Trophoblast cell (in vitro differentiated cells and primary cell): ENCODE measurements around the gene KLHL30.

Experiments used
- DNase-seq, 2 donors: peaks; one replicate each; pipeline ENCODE4 v3.0.0-alpha.2; 2016
- H2AFZ ChIP-seq: 2 replicates; pipeline ENCODE4 v1.6.1; 2013; ENCODE audit warnings: low read length, moderate library complexity, mild to moderate bottlenecking; ENCODE audit not compliant: insufficient read depth, poor library complexity
- H2AK5ac ChIP-seq: 2 replicates; pipeline ENCODE4 v1.6.1; 2013; ENCODE audit warnings: mild to moderate bottlenecking, low read length
- H2BK120ac ChIP-seq: 2 replicates; pipeline ENCODE4 v1.6.1; 2013; ENCODE audit warnings: low read length, mild to moderate bottlenecking, moderate library complexity; ENCODE audit not compliant: insufficient read depth, poor library complexity
- H2BK12ac ChIP-seq: 2 replicates; pipeline ENCODE4 v1.6.1; 2013; ENCODE audit warnings: mild to moderate bottlenecking, low read length, moderate library complexity
- H2BK5ac ChIP-seq: 2 replicates; pipeline ENCODE4 v1.6.1; 2013; ENCODE audit warnings: low read length, low read depth, moderate library complexity, mild to moderate bottlenecking; ENCODE audit not compliant: poor library complexity
- H3K14ac ChIP-seq: 2 replicates; pipeline ENCODE4 v1.6.1; 2013; ENCODE audit warnings: mild to moderate bottlenecking, low read length
- H3K18ac ChIP-seq: 2 replicates; pipeline ENCODE4 v1.6.1; 2013; ENCODE audit warnings: mild to moderate bottlenecking, low read length
- H3K23ac ChIP-seq: 2 replicates; pipeline ENCODE4 v1.6.1; 2013; ENCODE audit warnings: low read length
- H3K27ac ChIP-seq: 2 replicates; pipeline ENCODE4 v1.5.1; 2013; ENCODE audit warnings: low read depth, mild to moderate bottlenecking, inconsistent platforms, low read length, moderate library complexity
- H3K27me3 ChIP-seq: 2 replicates; pipeline ENCODE4 v1.6.1; 2013; ENCODE audit warnings: inconsistent platforms, mild to moderate bottlenecking, low read length, moderate library complexity; ENCODE audit not compliant: insufficient read depth
- H3K36me3 ChIP-seq, 2 experiments: 1 replicate in 1 of 2; 2 replicates in 1 of 2; pipeline ENCODE4 v1.6.1; 2013; ENCODE audit warnings: low read length in 2 of 2, mild to moderate bottlenecking in 2 of 2, moderate library complexity in 1 of 2; ENCODE audit not compliant: insufficient read depth in 2 of 2, control insufficient read depth in 1 of 2
- H3K4ac ChIP-seq: 2 replicates; pipeline ENCODE4 v1.6.1; 2013; ENCODE audit warnings: low read depth, mild to moderate bottlenecking, low read length, moderate library complexity
- H3K4me1 ChIP-seq, 2 experiments: 1 replicate in 1 of 2; 2 replicates in 1 of 2; pipeline ENCODE4 v1.6.1; 2013; ENCODE audit warnings: low read length in 2 of 2, mild to moderate bottlenecking in 2 of 2, moderate library complexity in 1 of 2; ENCODE audit not compliant: insufficient read depth in 2 of 2, control insufficient read depth in 1 of 2
- H3K4me2 ChIP-seq: 2 replicates; pipeline ENCODE4 v1.6.1; 2013; ENCODE audit warnings: inconsistent platforms, mild to moderate bottlenecking, low read length, moderate library complexity
- H3K4me3 ChIP-seq: 2 replicates; pipeline ENCODE4 v1.5.1; 2013; ENCODE audit warnings: mild to moderate bottlenecking, low read depth, low read length, inconsistent platforms
- H3K79me1 ChIP-seq: one replicate; pipeline ENCODE4 v1.6.1; 2013; ENCODE audit warnings: low read length
- H3K79me2 ChIP-seq: 2 replicates; pipeline ENCODE4 v1.6.1; 2013; ENCODE audit warnings: low read length, mild to moderate bottlenecking; ENCODE audit not compliant: control insufficient read depth, insufficient read depth, poor library complexity
- H3K9ac ChIP-seq: 2 replicates; pipeline ENCODE4 v1.6.1; 2013; ENCODE audit warnings: mild to moderate bottlenecking, low read length
- H3K9me3 ChIP-seq: 2 replicates; pipeline ENCODE4 v1.6.1; 2013; ENCODE audit warnings: low read depth, mild to moderate bottlenecking, control low read depth, inconsistent platforms, low read length; ENCODE audit not compliant: insufficient read depth
- H4K12ac ChIP-seq: 2 replicates; pipeline ENCODE4 v1.6.1; 2013; ENCODE audit warnings: low read depth, mild to moderate bottlenecking, low read length, moderate library complexity
- H4K8ac ChIP-seq: 2 replicates; pipeline ENCODE4 v1.6.1; 2013; ENCODE audit warnings: low read depth, mild to moderate bottlenecking, low read length, moderate library complexity
- H4K91ac ChIP-seq: one replicate; pipeline ENCODE4 v1.6.1; 2013; ENCODE audit warnings: low read depth, mild to moderate bottlenecking, low read length, moderate library complexity
- WGBS: extraction: QIAGEN DNeasy Blood & Tissue Kit; methylation state at CpG from one replicate; pipeline ENCODE4 v1.1.7; 2013; ENCODE audit warnings: missing lambda C conversion rate; ENCODE audit not compliant: insufficient read length, insufficient coverage; ENCODE audit errors: extremely low coverage; 5-methylcytosine and 5-hydroxymethylcytosine counted together

Gene KLHL30

GRCh38 chr2:238120463-238121298, 17.8 kb upstream of the KLHL30 start:
- Histone ChIP-seq H3K18ac (no peak overlapping the region), H3K79me1 (no peaks in the 10 kb centered on the region), H2BK5ac (no peak overlapping the region), H4K91ac (no peak overlapping the region), H3K36me3 (no peaks in the 10 kb centered on the region), H3K9me3 (peaks cover 3% of the 10 kb centered on the region), H3K9ac (no peak overlapping the region), H3K4me3 (no peak overlapping the region), H2BK12ac (no peak overlapping the region), H3K4me1 (no peaks in the 10 kb centered on the region), H2BK120ac (no peak overlapping the region), H3K27me3 (no peaks in the 10 kb centered on the region), H4K12ac (no peak overlapping the region), H2AFZ (no peak overlapping the region), H3K4me2 (no peak overlapping the region), H3K79me2 (no peaks in the 10 kb centered on the region), H3K27ac (no peak overlapping the region), H2AK5ac (no peak overlapping the region), H4K8ac (no peak overlapping the region), H3K23ac (no peak overlapping the region), H3K14ac (no peak overlapping the region), H3K4ac (no peak overlapping the region)
- no CpG with 5 or more reads among the region's 30 CpGs for WGBS
- no peak for DNase-seq

- DNase-seq, result no peak
- H3K23ac ChIP-seq, result no peak overlapping the region
- no peak overlapping the region for H2AK5ac ChIP-seq
- no peaks in the 10 kb centered on the region for H3K4me1 ChIP-seq
- H3K79me1 ChIP-seq, result no peaks in the 10 kb centered on the region
- H2BK120ac ChIP-seq, result no peak overlapping the region
- H3K14ac ChIP-seq, result no peak overlapping the region
- no peak overlapping the region for H3K27ac ChIP-seq
- no peak overlapping the region for H2BK5ac ChIP-seq
- H3K4ac ChIP-seq, result no peak overlapping the region
- H4K12ac ChIP-seq, result no peak overlapping the region
- H3K9ac ChIP-seq, result no peak overlapping the region
- H3K18ac ChIP-seq, result no peak overlapping the region
- no peak overlapping the region for H2BK12ac ChIP-seq
- peak overlapping the region; percentile 21 for H3K4me3 ChIP-seq
- H3K9me3 ChIP-seq, result peaks cover 3% of the 10 kb centered on the region
- H4K8ac ChIP-seq, result no peak overlapping the region
- H4K91ac ChIP-seq, result no peak overlapping the region
- no peak overlapping the region for H3K4me2 ChIP-seq
- no CpG with 5 or more reads among the region's 27 CpGs for WGBS
- H3K27me3 ChIP-seq, result no peaks in the 10 kb centered on the region
- no peaks in the 10 kb centered on the region for H3K79me2 ChIP-seq
- no peak overlapping the region for H2AFZ ChIP-seq
- H3K36me3 ChIP-seq, result no peaks in the 10 kb centered on the region
Measured at GRCh38 chr2:238121511-238122286, 16.8 kb upstream of the KLHL30 start.

- no peaks in the 10 kb centered on the region for H3K27me3 ChIP-seq
- no peak overlapping the region for H4K12ac ChIP-seq
- no peak overlapping the region for H2AK5ac ChIP-seq
- no peak for DNase-seq
- H2BK120ac ChIP-seq, result no peak overlapping the region
- H3K14ac ChIP-seq, result no peak overlapping the region
- no CpG with 5 or more reads among the region's 29 CpGs for WGBS
- no peak overlapping the region for H4K8ac ChIP-seq
- H3K23ac ChIP-seq, result no peak overlapping the region
- no peak overlapping the region for H3K4ac ChIP-seq
- H3K4me2 ChIP-seq, result no peak overlapping the region
- peaks cover 3% of the 10 kb centered on the region for H3K9me3 ChIP-seq
- no peak overlapping the region for H3K4me3 ChIP-seq
- no peak overlapping the region for H4K91ac ChIP-seq
- no peak overlapping the region for H2BK12ac ChIP-seq
- no peaks in the 10 kb centered on the region for H3K79me1 ChIP-seq
- no peak overlapping the region for H3K9ac ChIP-seq
- no peaks in the 10 kb centered on the region for H3K36me3 ChIP-seq
- H3K18ac ChIP-seq, result no peak overlapping the region
- no peak overlapping the region for H2BK5ac ChIP-seq
- no peak overlapping the region for H2AFZ ChIP-seq
- no peaks in the 10 kb centered on the region for H3K4me1 ChIP-seq
- no peaks in the 10 kb centered on the region for H3K79me2 ChIP-seq
- no peak overlapping the region for H3K27ac ChIP-seq
Measured at GRCh38 chr2:238122287-238123217, 15.9 kb upstream of the KLHL30 start.

- no peak overlapping the region for H4K8ac ChIP-seq
- H3K14ac ChIP-seq, result no peak overlapping the region
- H3K27me3 ChIP-seq, result no peaks in the 10 kb centered on the region
- no peak overlapping the region for H4K12ac ChIP-seq
- H4K91ac ChIP-seq, result no peak overlapping the region
- no peaks in the 10 kb centered on the region for H3K79me1 ChIP-seq
- H3K23ac ChIP-seq, result no peak overlapping the region
- H2AK5ac ChIP-seq, result no peak overlapping the region
- no peak overlapping the region for H3K4me3 ChIP-seq
- H3K27ac ChIP-seq, result no peak overlapping the region
- peaks cover 3% of the 10 kb centered on the region for H3K9me3 ChIP-seq
- DNase-seq, result no peak
- no peak overlapping the region for H3K4me2 ChIP-seq
- no peaks in the 10 kb centered on the region for H3K79me2 ChIP-seq
- H2BK12ac ChIP-seq, result no peak overlapping the region
- no peak overlapping the region for H2BK5ac ChIP-seq
- H3K36me3 ChIP-seq, result no peaks in the 10 kb centered on the region
- WGBS, result no CpG with 5 or more reads among the region's 22 CpGs
- H3K4me1 ChIP-seq, result no peaks in the 10 kb centered on the region
- no peak overlapping the region for H3K4ac ChIP-seq
- no peak overlapping the region for H2BK120ac ChIP-seq
- no peak overlapping the region for H3K9ac ChIP-seq
- H3K18ac ChIP-seq, result no peak overlapping the region
- H2AFZ ChIP-seq, result no peak overlapping the region
Measured at GRCh38 chr2:238123218-238123971, 15.1 kb upstream of the KLHL30 start.
